ENCODE measurements around the gene TMEM74B.

DNA sequence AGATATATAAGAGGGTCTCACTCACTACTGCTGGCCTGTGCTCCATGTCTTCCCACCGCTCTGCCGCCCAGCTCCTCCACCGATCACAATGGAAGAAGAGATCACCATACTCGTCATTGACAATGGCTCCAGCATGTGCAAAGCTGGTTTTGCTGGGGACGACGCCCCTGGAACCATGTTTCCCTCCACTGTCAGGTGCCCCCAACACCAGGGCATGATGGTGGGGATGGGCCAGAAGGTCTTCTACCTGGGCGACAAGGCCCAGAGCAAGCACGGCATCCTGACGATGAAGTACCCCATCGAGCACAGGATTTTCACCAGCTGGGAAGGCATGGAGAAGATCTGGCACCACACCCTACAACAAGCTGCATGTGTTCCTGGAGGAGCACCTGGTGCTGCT is 24.3 kb downstream of the TMEM74B start:
- TF ChIP-seq CTCF (conservative IDR thresholded peaks at IDR 0.05; ENCODE audit: low read length): no peak
- TF ChIP-seq EZH2phosphoT487 (IDR thresholded peaks at IDR 0.05; ENCODE audit: borderline replicate concordance): no peak

Data from Loucy (cell line).